ENCODE data around the gene ATP8B1.

The ATP8B1 gene

DNA sequence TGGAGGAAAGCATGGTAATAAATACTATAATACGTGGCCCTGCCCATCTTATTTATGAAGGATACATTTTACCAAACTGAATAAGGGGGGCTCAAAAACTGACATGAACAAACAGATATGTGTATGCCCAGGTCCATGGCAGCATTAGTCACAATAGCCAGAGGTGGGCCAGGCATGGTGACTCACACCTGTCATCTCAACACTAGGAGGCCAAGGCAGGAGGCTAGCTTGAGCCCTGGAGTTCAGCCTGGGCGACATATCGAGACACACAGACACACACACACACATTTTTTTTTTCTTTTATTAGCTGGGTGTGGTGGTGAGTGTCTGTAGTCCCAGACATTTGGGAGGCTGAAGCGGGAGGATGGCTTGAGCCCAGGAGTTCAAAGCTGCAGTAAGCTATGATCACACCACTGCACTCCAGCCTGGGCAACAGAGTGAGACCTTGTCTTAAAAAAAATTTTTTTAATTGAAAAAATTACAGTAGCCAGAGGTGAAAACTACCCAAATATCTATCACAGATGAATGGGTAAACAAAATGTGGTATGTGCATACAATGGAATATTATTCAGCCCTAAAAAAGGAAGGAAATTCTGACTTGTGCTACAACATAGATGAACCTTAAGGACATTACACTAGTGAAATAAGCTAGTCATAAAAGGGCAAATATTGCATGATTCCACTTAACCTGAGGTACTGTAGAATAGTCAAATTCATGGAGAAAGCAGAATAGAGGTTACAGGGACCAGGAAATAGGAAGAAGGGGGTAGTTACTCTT, 8.0 kb downstream of the ATP8B1 start:
- in situ Hi-C loops (cut with HindIII; ENCODE audit: low sequenced_read_pairs) = no loop called here

GRCh38 chr18:57793302-57793986, 9.7 kb downstream of the ATP8B1 start:
- in situ Hi-C loops (cut with HindIII; ENCODE audit: low sequenced_read_pairs) = no loop called here

DNA sequence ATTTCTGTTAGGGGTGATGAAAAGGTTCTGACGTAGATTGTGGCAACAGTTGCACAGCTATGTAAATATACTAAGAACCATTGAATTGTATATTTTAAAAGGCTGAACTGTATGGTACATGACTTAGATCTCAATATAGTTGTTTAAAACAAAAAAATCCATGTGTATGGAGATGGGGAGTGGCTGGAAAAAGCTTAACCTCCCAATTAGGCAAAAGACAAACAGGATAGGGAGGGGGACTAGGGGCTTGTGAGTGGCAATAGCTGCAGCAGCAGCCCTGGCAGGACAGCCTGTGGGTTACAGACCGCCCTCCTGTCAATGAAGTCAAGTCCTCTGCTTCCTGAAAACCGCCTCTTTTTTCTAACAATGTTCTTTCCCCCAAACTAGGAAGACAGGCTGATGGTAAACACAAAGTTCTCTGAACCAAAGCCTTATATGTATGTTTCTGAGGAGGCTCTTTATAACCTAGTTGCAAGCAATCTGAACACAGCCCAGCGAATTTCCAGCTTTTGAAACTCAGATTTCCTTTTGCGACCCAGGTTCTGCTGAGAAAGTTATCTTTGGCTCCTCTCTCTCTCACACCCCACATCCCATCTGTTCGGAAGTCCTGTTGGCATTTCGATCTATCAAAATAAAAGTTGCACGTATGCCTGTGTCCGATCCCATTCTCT, 10.3 kb downstream of the ATP8B1 start:
- in situ Hi-C loops (cut with HindIII; ENCODE audit: low sequenced_read_pairs) = no loop called here

GRCh38 chr18:57791911-57792310, 11.2 kb downstream of the ATP8B1 start:
- in situ Hi-C loops (cut with HindIII; ENCODE audit: low sequenced_read_pairs) = no loop called here

- in situ Hi-C loops (cut with HindIII; ENCODE audit: low sequenced_read_pairs) = no loop called here
These were observed 11.9 kb downstream of the ATP8B1 start for GRCh38 chr18:57791192-57791591.

- in situ Hi-C loops (cut with HindIII; ENCODE audit: low sequenced_read_pairs) = no loop called here
These were observed 12.8 kb downstream of the ATP8B1 start for GRCh38 chr18:57790316-57790715.

GRCh38 chr18:57789759-57790158, 13.4 kb downstream of the ATP8B1 start:
- in situ Hi-C loops (cut with HindIII; ENCODE audit: low sequenced_read_pairs) = no loop called here

GRCh38 chr18:57789090-57789489, 14.0 kb downstream of the ATP8B1 start:
- in situ Hi-C loops (cut with HindIII; ENCODE audit: low sequenced_read_pairs) = no loop called here

GRCh38 chr18:57787068-57787685, 15.9 kb downstream of the ATP8B1 start:
- in situ Hi-C loops (cut with HindIII; ENCODE audit: low sequenced_read_pairs) = no loop called here

- in situ Hi-C loops (cut with HindIII; ENCODE audit: low sequenced_read_pairs) = no loop called here
These were observed 17.2 kb downstream of the ATP8B1 start for GRCh38 chr18:57785751-57786437.

- in situ Hi-C loops (cut with HindIII; ENCODE audit: low sequenced_read_pairs) = no loop called here
These were observed 18.4 kb downstream of the ATP8B1 start for GRCh38 chr18:57784801-57785114.

- in situ Hi-C loops (cut with HindIII; ENCODE audit: low sequenced_read_pairs) = no loop called here
These were observed 18.9 kb downstream of the ATP8B1 start for GRCh38 chr18:57784034-57784800.

- in situ Hi-C loops (cut with HindIII; ENCODE audit: low sequenced_read_pairs) = no loop called here
These were observed 21.1 kb downstream of the ATP8B1 start for GRCh38 chr18:57782049-57782448.

GRCh38 chr18:57780706-57781347, 22.3 kb downstream of the ATP8B1 start:
- in situ Hi-C loops (cut with HindIII; ENCODE audit: low sequenced_read_pairs) = no loop called here

DNA sequence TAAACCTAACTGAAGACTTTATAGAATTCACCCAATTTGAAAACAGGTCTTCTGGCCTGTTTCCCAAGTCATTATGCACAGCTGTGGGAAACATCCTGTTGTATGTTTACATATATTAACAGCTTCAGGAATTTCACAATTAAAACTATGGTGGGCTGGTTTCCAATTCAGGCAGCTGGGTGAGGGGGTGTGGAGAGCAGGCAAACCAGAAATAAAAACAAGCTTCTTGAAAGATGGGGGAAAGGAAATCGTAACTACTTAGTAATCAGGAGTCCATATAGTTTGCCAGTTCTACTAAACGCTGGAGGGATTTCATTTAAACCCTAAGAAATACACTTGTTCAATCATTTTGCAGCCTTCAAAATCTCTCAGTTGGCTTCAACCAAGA, 22.8 kb downstream of the ATP8B1 start:
- in situ Hi-C loops (cut with HindIII; ENCODE audit: low sequenced_read_pairs) = no loop called here

DNA sequence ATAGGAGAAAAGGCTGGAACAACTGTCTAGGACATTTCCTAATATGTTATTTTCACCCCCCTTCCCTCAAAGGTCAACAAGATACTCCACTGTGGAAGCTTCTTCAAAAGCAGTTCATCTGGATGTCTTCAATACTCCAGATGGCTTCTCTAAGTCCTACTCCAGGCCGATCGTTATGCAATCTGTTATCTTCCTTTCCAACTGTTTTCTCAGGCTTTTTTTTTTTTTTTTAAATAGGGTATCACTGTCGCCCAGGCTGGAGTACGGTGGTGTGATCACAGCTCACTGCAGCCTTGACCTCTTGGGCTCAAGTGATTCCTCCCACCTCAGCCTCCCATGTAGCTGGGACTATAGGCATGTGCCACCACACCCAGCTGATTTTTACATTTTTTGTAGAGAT, 26.3 kb downstream of the ATP8B1 start:
- in situ Hi-C loops (cut with HindIII; ENCODE audit: low sequenced_read_pairs) = no loop called here

DNA sequence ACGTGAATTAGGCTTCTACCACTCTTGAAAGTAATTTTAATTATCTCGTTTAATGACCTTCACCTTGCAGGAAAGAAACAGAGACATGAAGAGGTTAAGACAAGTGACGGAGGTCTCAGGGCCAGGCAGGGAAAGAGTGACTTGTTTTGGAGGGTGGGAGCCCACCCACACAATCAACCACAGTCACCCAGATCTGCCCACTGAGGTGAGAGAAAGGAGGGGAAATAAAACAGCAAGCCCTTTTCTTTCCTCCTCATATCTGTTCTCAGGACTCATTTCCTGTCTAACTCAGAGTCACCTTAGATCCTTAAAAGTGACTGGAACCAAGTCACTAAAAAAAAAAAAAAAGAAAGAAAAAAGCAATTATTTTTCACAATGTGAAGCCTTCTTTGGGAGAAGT, 26.8 kb downstream of the ATP8B1 start:
- in situ Hi-C loops (cut with HindIII; ENCODE audit: low sequenced_read_pairs) = no loop called here

- in situ Hi-C loops (cut with HindIII; ENCODE audit: low sequenced_read_pairs) = no loop called here
These were observed 27.2 kb downstream of the ATP8B1 start for GRCh38 chr18:57775937-57776336.

DNA sequence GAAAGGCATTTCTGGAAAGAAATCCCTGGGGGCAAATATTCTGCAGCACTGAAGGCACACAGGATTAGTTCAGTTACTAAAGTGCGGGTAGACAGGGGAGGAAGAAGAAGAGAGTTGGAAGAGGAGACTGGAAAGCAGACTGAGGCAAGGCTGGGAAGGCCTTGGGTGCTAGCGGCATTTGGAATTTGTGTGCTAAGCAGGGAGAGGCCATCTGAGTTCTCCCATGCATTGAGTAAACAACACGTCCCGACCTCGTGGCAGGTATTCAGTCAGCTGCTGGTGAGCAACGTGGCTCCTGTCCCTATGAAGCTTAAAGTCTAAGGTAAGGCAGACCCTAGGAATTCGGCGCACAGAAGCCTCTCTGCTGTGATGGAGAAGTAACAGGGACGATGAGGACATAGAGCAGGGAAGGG, 30.7 kb downstream of the ATP8B1 start:
- in situ Hi-C loops (cut with HindIII; ENCODE audit: low sequenced_read_pairs) = no loop called here

DNA sequence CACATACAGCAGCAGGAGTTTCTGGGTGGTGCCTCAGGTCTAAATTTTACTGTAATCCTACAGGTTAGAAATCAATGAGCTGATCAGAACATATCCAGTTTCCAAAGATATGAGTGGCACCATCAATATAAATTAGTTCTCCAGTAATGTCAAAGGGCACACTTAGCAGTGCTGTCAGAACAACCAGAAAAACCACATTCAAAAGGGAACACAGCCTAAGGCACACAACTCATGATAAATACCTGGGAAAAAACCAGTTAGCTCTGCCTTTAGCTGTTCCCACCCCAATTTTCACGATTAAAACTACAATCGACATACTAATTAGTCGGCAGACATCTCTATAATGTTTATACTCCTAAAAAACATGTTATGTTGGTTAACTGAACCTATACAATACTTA, 31.5 kb downstream of the ATP8B1 start:
- in situ Hi-C loops (cut with HindIII; ENCODE audit: low sequenced_read_pairs) = no loop called here

Data from DLD1 (cell line).